ENCODE measurements around the gene MAPK1. TPM values are rescaled to one million over a fixed set of nuclear protein-coding genes. Genes with fewer than 3 reads are reported as not detected.
A peak's percentile ranks its signal among the peaks of the same experiment; 100 is the strongest.
"Not testable (repeated sequence)": the region's sequence is repeated elsewhere in the genome, so short reads cannot be mapped to it uniquely, and the experiment has no call there.

MAPK1 gene
- total RNA-seq, 1 donor from 2014 or later: 37.2 TPM

GRCh38 chr22:21818487-21819182 is 48.8 kb downstream of the MAPK1 start:
- Histone ChIP-seq H3K36me3 (ENCODE audit: control insufficient read depth, insufficient read depth, low read length) (no peaks in the 10 kb centered on the region), H3K27me3 (ENCODE audit: control insufficient read depth, insufficient read depth, low read length) (no peaks in the 10 kb centered on the region), H3K4me3 (ENCODE audit: low read depth, low read length) (no peak overlapping the region)
- TF ChIP-seq CTCF (IDR thresholded peaks at IDR 0.05; ENCODE audit: insufficient read depth, low read length, poor library complexity, severe bottlenecking): no peak
- no peak for DNase-seq (ENCODE audit: low read depth)

- not testable (repeated sequence) for H3K4me3 ChIP-seq (ENCODE audit: low read depth, low read length); H3K36me3 ChIP-seq (ENCODE audit: control insufficient read depth, insufficient read depth, low read length); DNase-seq (ENCODE audit: low read depth); H3K27me3 ChIP-seq (ENCODE audit: control insufficient read depth, insufficient read depth, low read length)
These were observed 50.0 kb downstream of the MAPK1 start for GRCh38 chr22:21817497-21817853.

- no peaks in the 10 kb centered on the region for H3K36me3 ChIP-seq (ENCODE audit: control insufficient read depth, insufficient read depth, low read length)
- H3K4me3 ChIP-seq (ENCODE audit: low read depth, low read length): no peak overlapping the region
- peak; percentile 86 for DNase-seq (ENCODE audit: low read depth)
- TF ChIP-seq CTCF (IDR thresholded peaks at IDR 0.05; ENCODE audit: insufficient read depth, low read length, poor library complexity, severe bottlenecking): no peak
- no peaks in the 10 kb centered on the region for H3K27me3 ChIP-seq (ENCODE audit: control insufficient read depth, insufficient read depth, low read length)
These were observed 50.5 kb downstream of the MAPK1 start for GRCh38 chr22:21816787-21817496.

GRCh38 chr22:21816472-21816786 is 51.0 kb downstream of the MAPK1 start:
- no peak overlapping the region for H3K4me3 ChIP-seq (ENCODE audit: low read depth, low read length)

GRCh38 chr22:21815958-21816357 is 51.5 kb downstream of the MAPK1 start:
- Histone ChIP-seq H3K36me3 (ENCODE audit: control insufficient read depth, insufficient read depth, low read length) (no peaks in the 10 kb centered on the region), H3K27me3 (ENCODE audit: control insufficient read depth, insufficient read depth, low read length) (no peaks in the 10 kb centered on the region), H3K4me3 (ENCODE audit: low read depth, low read length) (no peak overlapping the region)
- no peak for DNase-seq (ENCODE audit: low read depth)
- TF ChIP-seq CTCF (IDR thresholded peaks at IDR 0.05; ENCODE audit: insufficient read depth, low read length, poor library complexity, severe bottlenecking): no peak

More at GRCh38 chr22:21816472-21816786, 51.0 kb downstream of the MAPK1 start:
- H3K36me3 ChIP-seq (ENCODE audit: control insufficient read depth, insufficient read depth, low read length): no peaks in the 10 kb centered on the region
- DNase-seq (ENCODE audit: low read depth): no peak
- TF ChIP-seq CTCF (IDR thresholded peaks at IDR 0.05; ENCODE audit: insufficient read depth, low read length, poor library complexity, severe bottlenecking): no peak
- H3K27me3 ChIP-seq (ENCODE audit: control insufficient read depth, insufficient read depth, low read length): no peaks in the 10 kb centered on the region

GRCh38 chr22:21815357-21815756 is 52.1 kb downstream of the MAPK1 start:
- H3K36me3 ChIP-seq (ENCODE audit: control insufficient read depth, insufficient read depth, low read length): no peaks in the 10 kb centered on the region

More at GRCh38 chr22:21815357-21815756, 52.1 kb downstream of the MAPK1 start:
- no peak overlapping the region for H3K4me3 ChIP-seq (ENCODE audit: low read depth, low read length)
- no peak for TF ChIP-seq CTCF (IDR thresholded peaks at IDR 0.05; ENCODE audit: insufficient read depth, low read length, poor library complexity, severe bottlenecking)
- DNase-seq (ENCODE audit: low read depth): no peak
- H3K27me3 ChIP-seq (ENCODE audit: control insufficient read depth, insufficient read depth, low read length): no peaks in the 10 kb centered on the region

All from kidney epithelial cell (primary cell).